ENCODE measurements around the gene TMEM254. TPM values are rescaled to one million over a fixed set of nuclear protein-coding genes. Genes with fewer than 3 reads are reported as not detected.

TMEM254 gene
- total and polyA plus RNA-seq, 2 of the 13 experiments (the other 11 are each of a cell fraction or from before 2014, with no cell fraction given): 11.2 to 39.0 TPM

- TF ChIP-seq ZNF609 (CRISPR knock-in tag; IDR thresholded peaks at IDR 0.05; ENCODE audit: borderline replicate concordance) (0 out of 2 replicates have a peak, but pooled peaks have one; percentile 16), TIGD3 (CRISPR knock-in tag; IDR thresholded peaks at IDR 0.05; ENCODE audit: borderline replicate concordance) (no peak), ZNF30 (CRISPR knock-in tag; IDR thresholded peaks at IDR 0.05) (no peak), RNF219 (CRISPR knock-in tag; IDR thresholded peaks at IDR 0.05) (no peak), ZNF446 (CRISPR knock-in tag; IDR thresholded peaks at IDR 0.05) (no peak), ZNF780A (CRISPR knock-in tag; IDR thresholded peaks at IDR 0.05) (no peak), SIX1 (CRISPR knock-in tag; IDR thresholded peaks at IDR 0.05; ENCODE audit: borderline replicate concordance) (no peak), FLYWCH1 (CRISPR knock-in tag; IDR thresholded peaks at IDR 0.05) (no peak), ZNF337 (CRISPR knock-in tag; IDR thresholded peaks at IDR 0.05; ENCODE audit: borderline replicate concordance, low read depth) (no peak), KLF6 (CRISPR knock-in tag; IDR thresholded peaks at IDR 0.05) (no peak), ZNF234 (CRISPR knock-in tag; conservative IDR thresholded peaks at IDR 0.05) (no peak), SIN3A (IDR thresholded peaks at IDR 0.05; ENCODE audit: borderline replicate concordance, low read depth, low read length) (peak; percentile 83; the same call in 1 of the 2 replicates)
- TF ChIP-seq, protein P1, sequence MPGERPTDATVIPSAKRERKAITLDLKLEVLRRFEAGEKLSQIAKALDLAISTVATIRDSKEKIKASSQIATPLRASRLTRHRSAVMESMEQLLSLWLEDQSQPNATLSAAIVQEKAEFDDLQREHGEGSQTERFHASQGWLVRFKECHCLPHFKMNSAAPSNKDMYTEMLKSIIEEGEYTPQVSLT (CRISPR knock-in tag; IDR thresholded peaks at IDR 0.05; ENCODE audit: borderline replicate concordance, low read depth): no peak
- TF ChIP-seq, protein P2, sequence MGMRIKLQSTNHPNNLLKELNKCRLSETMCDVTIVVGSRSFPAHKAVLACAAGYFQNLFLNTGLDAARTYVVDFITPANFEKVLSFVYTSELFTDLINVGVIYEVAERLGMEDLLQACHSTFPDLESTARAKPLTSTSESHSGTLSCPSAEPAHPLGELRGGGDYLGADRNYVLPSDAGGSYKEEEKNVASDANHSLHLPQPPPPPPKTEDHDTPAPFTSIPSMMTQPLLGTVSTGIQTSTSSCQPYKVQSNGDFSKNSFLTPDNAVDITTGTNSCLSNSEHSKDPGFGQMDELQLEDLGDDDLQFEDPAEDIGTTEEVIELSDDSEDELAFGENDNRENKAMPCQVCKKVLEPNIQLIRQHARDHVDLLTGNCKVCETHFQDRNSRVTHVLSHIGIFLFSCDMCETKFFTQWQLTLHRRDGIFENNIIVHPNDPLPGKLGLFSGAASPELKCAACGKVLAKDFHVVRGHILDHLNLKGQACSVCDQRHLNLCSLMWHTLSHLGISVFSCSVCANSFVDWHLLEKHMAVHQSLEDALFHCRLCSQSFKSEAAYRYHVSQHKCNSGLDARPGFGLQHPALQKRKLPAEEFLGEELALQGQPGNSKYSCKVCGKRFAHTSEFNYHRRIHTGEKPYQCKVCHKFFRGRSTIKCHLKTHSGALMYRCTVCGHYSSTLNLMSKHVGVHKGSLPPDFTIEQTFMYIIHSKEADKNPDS (CRISPR knock-in tag; IDR thresholded peaks at IDR 0.05): no peak
- TF ChIP-seq, protein P3, sequence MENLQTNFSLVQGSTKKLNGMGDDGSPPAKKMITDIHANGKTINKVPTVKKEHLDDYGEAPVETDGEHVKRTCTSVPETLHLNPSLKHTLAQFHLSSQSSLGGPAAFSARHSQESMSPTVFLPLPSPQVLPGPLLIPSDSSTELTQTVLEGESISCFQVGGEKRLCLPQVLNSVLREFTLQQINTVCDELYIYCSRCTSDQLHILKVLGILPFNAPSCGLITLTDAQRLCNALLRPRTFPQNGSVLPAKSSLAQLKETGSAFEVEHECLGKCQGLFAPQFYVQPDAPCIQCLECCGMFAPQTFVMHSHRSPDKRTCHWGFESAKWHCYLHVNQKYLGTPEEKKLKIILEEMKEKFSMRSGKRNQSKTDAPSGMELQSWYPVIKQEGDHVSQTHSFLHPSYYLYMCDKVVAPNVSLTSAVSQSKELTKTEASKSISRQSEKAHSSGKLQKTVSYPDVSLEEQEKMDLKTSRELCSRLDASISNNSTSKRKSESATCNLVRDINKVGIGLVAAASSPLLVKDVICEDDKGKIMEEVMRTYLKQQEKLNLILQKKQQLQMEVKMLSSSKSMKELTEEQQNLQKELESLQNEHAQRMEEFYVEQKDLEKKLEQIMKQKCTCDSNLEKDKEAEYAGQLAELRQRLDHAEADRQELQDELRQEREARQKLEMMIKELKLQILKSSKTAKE (CRISPR knock-in tag; IDR thresholded peaks at IDR 0.05; ENCODE audit: borderline replicate concordance): no peak
Observed at GRCh38 chr10:80079312-80079719, 851 bp downstream of the TMEM254 start (continued).
